GM21360 (cell line): ENCODE measurements around the gene CCDC30.

Experiments used
- ATAC-seq: cut with Tn5 transposase; IDR thresholded peaks from one replicate; pipeline ENCODE4 v1.9.1; 2021; ENCODE audit warnings: mild to moderate bottlenecking, moderate library complexity; ENCODE audit not compliant: unreplicated experiment

Gene CCDC30

GRCh38 chr1:42686418-42686817 lies 223.3 kb downstream of the CCDC30 start:
- no peak for ATAC-seq

GRCh38 chr1:42689912-42690311 lies 226.8 kb downstream of the CCDC30 start:
- ATAC-seq: no peak

GRCh38 chr1:42690477-42691156 lies 227.5 kb downstream of the CCDC30 start:
- ATAC-seq: no peak

GRCh38 chr1:42691157-42691498 lies 228.0 kb downstream of the CCDC30 start:
- ATAC-seq: no peak

GRCh38 chr1:42692461-42692860 lies 229.4 kb downstream of the CCDC30 start:
- no peak for ATAC-seq

GRCh38 chr1:42692911-42693310 lies 229.8 kb downstream of the CCDC30 start:
- ATAC-seq: no peak

- no peak for ATAC-seq
Observed at GRCh38 chr1:42698081-42698813, 235.2 kb downstream of the CCDC30 start.

- no peak for ATAC-seq
Observed at GRCh38 chr1:42700006-42700405, 236.9 kb downstream of the CCDC30 start.

GRCh38 chr1:42703888-42704464 lies 240.9 kb downstream of the CCDC30 start:
- ATAC-seq: no peak
